GM18511 (cell line): Measurements from ENCODE around the gene MCC.
A peak's percentile ranks its signal among the peaks of the same experiment; 100 is the strongest.
"Not testable (repeated sequence)": the region's sequence is repeated elsewhere in the genome, so short reads cannot be mapped to it uniquely, and the experiment has no call there.

Experiments
- ATAC-seq: cut with Tn5 transposase; IDR thresholded peaks from one replicate; pipeline ENCODE4 v1.9.1; 2021; ENCODE audit warnings: mild to moderate bottlenecking, moderate library complexity; ENCODE audit not compliant: unreplicated experiment

Gene MCC

DNA sequence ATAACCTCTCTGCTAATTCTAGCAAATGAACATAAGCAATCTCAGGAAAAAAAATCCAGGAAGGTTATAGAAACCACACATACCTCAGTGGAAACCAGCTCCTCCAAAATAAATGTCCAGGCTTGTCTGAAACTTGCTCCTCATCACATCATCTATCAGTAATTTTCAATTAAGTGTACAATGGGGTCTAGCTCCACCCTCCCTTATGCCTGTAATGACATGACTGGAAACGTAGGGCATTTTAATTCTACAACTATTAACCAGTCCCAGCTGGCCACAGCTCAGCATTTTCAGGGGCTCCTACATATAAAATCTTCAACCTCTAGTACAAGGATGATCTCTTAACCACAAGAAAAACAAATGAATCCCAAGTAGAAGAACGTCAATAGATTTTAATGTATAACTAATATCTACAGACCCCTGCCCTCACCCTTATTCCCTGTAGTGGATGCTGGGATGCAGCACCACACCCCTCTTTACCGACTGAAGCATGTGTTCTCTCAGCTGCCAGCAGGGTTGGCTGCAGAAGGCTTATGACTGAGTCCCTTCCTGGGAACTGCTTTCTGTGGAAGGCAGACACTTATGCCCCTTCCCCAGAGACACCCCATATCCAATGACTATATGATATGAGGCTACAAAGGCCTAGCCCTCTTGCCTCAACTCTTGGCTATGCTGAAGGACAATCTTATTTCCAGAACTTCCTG lies 60.2 kb downstream of the MCC start:
- ATAC-seq: no peak

DNA sequence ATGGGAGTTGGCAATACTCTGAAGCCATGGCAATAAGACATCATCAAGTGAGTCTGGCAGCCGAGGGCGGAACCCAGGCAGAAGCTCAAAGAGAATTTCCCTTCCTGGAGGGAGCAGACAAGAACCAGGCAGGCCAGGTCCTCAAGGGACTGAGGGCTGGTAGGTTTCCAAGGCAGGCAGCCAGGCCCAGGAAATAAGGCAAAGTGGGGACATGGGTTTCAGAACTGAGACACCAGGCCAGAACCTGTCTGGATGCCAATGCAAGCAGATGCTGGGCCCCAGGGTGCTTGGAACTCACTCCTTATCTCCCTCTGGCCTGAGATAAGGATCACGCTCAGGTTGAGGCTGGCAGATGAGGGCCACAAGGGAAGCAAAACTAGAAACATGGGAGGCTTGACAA lies 62.3 kb downstream of the MCC start:
- no peak for ATAC-seq

DNA sequence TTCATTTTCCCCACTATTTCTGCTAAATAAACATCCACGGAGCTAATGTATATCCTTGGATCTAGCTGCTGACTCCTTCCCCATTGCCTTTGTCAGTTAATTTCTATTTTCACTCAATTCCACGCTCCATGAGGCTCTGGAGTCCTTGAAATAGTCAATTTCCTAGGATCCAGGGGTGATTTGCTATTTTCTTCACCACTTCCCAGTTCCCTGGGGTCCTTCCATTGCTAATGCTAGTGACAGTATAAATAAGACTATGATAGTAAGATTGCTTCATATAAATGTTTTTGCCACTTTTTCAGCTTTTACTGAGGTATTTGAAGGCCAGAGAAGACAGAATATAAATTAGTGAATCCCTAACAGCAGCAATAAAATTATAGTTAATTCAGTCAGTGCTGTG lies 66.6 kb downstream of the MCC start:
- no peak for ATAC-seq

DNA sequence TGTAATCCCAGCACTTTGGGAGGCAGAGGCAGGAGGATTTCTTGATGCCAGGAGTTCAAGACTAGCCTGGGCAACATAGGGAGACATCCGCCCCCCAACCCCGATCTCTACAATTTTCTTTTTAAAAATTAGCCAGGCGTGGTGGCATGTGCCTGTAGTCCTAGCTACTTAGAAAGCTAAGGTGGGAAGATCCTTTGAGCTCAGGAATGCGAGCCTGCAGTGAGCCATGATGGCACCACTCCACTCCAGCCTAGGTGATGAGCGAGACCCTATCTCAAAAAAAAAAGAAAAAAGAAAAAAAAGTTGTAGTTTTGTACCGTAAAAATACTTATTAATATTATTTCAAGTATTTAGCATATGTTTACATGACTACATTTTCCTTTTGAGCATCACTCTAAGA lies 82.7 kb downstream of the MCC start:
- no peak for ATAC-seq

DNA sequence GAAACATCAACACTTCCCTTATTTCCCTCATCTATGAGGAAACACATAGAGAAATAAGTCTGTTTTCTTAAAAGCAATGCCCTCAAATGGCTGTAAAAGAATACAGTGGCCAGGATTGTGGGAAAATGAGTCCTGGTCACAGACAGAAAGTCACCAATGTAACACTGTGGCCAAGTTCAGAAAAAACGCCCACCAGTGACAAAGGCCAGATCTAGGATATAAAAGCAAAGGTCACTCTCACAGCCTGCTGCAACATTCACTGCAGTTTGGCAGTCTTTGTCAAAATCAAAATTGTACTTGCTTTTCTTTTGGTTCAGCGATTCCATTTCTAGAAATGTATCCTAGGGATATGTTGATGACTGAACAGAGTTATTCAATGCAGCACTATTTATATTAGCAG lies 84.0 kb downstream of the MCC start:
- ATAC-seq: no peak

DNA sequence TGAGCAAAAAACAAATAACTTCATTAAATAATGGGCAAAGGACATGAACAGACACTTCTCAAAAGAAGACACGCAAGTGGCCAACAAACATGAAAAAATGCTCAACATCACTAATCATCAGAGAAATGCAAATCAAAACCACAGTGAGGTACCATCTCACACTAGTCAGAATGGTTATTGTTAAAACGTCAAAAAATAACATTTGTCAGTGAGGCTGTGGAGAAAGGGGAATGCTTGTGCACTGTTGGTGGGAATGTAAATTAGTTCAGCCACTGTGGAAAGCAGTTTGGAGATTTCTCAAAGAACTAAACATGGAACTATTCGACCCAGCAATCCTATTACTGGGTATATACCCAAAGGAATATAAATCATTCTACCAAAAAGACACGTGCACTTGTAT lies 90.3 kb downstream of the MCC start:
- ATAC-seq: not testable (repeated sequence)

DNA sequence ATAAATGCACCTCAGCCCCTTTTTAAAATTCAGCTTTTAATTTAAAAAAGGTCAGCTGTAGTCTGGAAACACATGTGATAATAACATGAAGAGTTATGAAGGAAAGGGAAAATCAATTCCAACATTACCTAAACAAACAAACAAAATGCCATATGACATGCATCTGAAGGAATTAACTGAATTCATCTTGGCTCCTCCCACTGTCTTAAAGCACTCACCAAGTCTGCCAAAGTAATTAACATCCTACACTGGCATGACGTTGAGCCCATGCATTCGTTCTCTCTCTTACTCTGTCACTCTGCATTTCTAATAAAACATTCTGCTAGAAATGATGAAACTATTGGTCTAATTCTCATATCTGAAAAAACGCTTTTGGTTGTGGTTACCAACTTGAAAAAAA lies 91.2 kb downstream of the MCC start:
- no peak for ATAC-seq

DNA sequence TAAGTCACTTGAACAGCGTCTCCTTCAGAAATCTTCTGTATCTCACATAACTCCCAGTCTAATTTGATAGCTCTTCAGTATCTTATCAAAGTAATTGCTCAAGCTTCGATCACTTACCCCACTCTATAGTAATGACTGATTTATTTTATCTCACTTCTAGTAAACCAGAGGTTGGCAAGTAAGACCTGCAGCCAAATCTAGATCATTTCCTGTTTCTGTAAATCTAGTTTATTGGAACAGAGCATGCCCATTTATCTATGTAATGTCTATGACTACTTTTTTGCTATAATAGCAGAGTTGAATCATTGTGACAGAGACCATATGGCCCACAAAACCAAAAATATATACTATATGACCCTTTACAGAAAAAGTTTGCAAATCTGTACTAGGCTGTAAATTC lies 93.6 kb downstream of the MCC start:
- no peak for ATAC-seq

DNA sequence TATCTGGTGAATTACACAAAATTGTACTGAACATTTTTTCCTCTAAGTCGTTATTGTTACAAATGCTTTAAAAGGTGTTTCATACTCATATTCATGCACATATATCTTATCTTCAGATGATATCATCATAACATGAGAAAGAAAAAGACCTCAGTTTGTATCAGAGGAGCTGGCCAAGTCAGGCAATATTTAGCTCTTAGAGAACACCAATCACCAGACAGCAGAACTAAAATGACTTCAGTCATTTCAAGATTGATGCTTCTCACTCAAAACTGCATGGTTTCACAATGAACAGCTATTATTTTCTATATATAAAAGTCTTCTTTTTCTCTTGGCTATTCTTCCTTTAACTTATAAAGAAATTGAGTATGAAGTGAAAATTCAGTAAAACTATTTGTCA lies 98.0 kb downstream of the MCC start:
- ATAC-seq: no peak

DNA sequence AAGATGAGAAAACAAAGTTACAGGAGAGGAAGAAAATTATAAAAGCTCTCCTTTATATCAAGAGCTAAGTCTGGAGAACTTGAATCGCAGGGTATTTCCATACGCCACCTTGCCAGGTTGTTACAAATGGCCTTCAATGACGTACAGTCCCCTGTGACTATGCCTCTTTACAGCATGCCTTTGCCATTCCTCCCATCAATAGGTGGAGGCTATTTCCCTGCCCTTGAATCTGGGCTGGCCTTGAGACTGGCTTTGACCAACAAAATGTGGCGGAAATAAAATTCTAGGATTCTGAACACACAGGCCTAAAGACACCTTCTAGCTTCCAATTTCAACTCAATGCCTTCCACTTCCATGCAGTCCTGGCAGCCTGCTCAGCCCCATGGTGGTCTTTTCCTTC lies 99.1 kb downstream of the MCC start:
- no peak for ATAC-seq

DNA sequence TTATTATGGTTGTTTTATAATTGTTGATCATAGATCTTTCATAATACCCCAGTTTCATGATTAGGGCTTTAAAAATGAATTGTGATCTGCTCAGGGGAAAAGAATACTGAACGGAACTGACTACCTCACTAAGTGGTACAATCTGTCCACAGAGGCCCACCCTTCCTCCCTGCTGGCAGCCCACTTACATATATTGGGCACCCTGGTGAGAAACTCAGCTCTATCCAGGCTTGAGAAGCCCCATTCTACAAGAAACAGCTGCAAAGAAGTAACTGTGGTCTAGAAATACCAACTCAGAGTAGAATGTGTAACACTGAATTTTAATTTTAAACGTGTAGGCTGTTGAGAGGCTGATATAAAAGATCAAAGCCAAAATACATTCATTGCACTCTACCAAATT lies 100.4 kb downstream of the MCC start:
- no peak for ATAC-seq

DNA sequence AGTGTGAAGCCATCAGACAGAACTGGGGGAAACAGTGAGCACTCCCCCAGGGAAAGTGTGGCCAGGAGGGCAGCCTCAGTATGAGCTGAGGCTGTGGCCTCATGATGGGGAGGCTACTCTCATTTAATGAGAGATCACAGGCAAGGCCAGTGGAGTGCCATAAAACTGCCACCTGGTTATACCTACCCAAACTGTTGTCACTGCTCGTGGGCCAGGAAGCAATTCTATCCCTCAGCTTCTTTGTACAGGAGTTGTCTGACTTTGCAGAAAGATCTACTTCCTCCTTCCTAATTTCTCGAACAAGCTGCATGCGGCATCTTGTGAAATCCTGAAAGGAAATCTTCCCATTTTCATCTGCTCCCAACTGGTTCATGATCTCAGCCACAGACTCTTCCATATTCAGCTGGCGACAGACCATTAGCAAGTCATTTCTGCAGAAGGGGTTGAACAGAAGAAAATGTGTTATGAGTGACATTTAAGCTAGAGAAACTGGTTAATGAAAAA lies 103.4 kb downstream of the MCC start:
- ATAC-seq: no peak

DNA sequence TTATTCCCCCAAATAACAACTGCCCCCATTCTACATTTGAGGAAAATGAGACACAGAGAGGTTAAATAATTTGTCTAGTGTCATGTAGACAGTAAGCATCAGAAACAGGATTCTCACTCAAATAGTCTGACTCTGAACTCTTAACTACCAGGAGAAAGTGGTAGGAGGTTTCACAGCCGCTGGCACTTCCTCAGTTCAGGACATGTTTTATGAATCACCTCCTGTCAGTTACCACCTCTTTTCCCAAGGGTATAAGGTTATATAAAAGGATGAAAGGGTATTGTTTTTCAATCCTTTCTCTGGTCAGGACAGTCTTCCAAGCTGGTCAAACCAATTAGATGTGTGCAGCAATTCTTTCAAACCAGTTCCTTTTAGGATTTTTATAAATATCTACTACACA lies 105.5 kb downstream of the MCC start:
- no peak for ATAC-seq

DNA sequence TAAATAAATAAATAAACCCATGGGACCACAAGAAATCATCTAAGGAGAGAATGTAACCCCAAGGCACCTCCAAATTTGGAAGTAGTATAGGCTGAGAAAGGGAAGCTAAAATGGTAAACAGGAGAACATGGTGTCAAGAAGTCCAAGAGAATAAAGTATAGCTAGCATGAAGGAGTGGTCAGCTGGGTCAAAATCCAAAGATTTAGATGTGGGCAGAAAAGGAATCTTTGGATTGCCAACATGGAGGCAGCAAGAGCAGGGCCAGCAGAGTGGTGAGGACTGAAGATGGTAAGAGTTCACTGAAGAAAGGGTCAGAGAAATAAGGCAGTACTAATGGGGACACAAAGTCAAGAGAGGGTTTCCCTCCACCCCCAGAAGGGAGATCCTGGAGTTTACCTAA lies 106.5 kb downstream of the MCC start:
- ATAC-seq: no peak

DNA sequence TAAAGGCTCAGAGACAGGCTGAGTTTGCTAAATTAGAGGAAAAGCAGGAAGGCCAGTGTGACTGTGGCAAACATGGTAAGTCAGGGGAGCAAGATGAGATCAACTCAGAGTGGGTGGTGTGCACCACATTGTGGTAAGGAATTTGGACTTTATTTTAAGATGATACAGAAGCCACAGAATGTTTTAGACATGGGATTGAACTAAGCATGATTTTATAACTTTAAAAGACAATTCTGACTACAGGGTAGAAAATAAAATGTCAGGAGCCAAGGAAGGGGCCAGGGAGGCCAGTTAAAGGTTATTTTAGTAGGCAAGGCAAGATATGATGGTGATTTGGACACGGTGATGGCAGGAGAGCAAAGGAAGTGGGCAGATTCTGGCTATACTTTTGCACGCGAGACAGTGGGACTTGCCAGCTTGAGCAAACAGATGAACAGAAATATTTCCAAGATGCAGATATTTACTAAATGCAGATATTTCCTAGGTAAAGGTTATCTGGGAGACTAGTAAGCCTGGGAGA lies 107.4 kb downstream of the MCC start:
- no peak for ATAC-seq

DNA sequence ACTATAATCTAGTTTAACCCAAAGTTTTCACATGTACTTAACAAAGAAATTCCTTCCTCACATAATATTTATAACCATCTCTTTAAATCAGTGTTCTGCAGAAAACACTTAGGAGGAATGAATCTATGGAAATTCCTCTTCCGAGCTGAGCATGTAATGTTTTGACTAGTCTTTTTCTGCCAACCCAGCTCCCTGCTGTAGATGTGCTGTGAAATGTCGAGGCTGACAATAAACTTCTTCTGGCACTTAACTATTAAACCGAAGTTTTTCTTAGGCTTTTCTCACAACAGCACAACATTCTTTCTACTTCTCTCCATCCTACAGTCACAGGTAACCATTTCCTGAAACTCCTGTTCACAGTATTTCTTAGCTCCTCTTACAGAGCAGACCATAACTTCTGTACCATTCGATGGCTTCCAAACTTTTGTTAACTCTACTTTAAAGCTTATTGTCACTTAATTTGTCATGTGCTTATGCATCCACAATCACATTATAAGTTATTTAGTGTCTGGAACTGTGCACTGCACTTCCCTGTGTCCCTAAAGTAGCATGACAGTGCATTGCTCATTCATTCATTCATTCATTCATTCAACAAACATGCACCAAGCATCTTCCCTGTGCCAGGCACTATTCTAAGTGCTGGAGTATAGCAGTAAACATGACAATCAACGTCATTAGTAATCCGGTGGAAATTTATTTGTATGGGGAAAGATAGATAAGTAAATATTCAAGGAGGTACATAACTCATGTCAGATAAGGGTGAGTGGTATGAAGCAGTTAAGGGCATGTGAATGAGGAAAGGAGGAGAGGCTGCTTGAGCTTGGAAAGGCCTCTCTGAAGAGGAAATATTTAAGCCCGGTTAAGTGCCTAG lies 108.1 kb downstream of the MCC start:
- no peak for ATAC-seq

DNA sequence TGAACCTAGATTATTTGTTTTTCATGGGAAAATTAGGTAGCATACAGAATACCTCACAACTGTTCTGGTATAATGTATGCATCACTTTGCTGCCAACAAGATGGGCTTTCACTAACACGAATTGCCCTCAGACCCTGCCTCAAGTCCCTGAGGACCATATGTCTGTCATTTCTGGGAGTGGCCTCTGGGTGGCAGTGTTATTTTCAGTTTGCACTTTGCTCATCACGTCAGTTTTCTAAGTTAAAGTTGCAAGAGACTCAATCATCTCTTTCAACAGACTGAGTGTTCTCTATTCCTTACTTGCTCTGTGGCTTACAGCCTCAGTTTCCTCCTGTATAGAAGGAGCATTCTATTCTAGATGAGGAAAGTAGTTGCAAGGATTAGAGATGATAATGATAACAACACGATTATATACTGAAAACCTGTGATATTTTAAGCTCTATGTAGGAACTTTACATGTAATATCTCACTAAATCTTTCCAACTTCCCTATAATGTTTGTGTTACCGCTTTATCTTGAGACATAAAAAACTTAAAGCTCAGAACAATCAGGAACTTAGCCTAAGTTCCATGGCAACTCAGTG lies 109.2 kb downstream of the MCC start:
- ATAC-seq: peak; percentile 73

DNA sequence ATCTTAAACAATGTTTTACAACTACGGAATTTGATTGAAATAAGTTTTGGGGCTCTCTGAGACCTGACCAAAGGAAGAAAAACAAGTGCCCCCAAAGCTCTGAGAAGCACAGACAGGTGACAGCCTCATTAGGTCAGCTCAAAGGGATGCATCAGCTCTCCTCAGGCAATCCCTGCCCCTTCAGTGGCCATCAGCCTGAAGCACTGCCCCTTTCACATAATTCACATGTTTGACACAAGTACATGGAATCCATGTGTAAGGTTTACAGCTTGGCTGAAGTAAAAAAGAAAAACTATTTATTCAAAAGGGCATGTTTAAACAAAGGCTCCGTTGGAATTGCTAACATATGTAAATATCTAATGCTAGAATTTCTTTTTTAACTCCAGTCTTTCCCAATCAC lies 109.7 kb downstream of the MCC start:
- no peak for ATAC-seq

DNA sequence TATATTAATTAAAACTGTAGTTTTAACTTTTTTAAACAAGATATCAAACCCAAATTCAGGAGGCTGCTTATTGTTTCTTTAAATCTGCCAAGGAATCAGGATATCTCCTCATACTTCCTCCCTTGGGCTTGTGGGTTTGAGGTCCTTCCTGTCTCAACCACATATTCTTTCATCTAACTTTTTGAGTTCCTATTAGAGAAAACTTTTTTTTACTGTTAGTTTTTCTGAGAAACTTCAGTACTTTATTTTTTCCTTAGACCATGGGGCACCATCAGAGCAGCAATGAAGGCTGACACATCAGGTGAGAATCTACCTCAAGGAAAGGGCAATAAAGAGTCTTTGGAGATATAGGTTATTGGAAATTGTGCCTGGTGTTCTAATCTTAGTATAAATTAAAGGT lies 110.2 kb downstream of the MCC start:
- ATAC-seq: no peak

DNA sequence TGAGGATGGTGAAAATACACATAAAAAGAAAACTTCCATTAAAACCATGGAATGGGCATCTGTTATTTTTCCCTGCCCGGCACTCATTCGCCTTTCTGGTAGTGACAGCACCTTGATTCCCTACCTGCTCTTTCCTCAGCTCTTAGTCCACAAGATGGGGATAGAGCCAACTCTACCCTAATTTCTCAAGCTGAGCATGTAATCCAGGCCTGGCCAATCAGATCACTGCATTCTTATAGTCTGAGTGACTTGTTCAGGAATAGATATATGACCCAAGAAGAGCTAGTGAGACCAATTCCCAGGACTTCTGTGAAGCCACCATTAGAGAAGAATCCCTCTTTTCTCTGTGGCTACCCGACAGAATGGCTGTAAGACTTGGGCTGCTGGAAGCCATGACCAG lies 111.6 kb downstream of the MCC start:
- ATAC-seq: no peak

DNA sequence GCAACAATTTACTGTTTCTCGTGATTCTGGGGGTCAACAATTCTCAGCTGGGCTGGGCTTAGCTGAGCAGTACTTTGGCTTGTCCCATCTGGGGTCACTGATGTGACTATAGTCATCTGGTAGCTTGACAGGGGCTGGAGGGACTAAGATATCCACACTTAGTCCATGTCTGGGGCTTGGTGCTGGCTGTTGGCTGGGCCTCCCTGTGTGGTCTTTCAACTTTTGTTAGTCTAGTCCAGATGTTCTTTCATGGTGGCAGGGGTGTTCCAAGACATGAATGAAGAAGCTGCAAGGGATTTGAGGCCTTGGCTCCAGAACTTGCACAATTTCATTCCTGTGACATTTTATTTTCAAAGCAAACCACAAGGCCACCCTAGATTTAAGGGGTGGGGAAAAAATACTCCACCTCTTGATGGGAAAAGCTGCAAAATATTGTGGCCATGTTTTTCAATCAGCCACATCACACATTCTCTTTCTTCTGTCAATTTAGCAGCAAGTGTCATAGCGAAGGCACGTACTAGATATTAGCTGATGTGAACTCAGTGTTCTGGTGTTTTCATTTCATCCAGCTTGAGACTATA lies 112.7 kb downstream of the MCC start:
- no peak for ATAC-seq
